ENCODE data around the gene GGNBP2. TPM values are rescaled to one million over a fixed set of nuclear protein-coding genes. Genes with fewer than 3 reads are reported as not detected.

Gene GGNBP2
- total RNA-seq, 1 experiment from 2014 or later: 57.2 TPM

GRCh38 chr17:36629252-36629847 is 84.6 kb downstream of the GGNBP2 start:
- no peaks in the 10 kb centered on the region for H3K27me3 ChIP-seq (ENCODE audit: control insufficient read depth, insufficient read depth, low read length)
- TF ChIP-seq TCF7L2 (IDR thresholded peaks at IDR 0.05; ENCODE audit: low read depth, low read length) (no peak), CTCF (IDR thresholded peaks at IDR 0.05) (peak; percentile 82), REST (IDR thresholded peaks at IDR 0.05; ENCODE audit: insufficient read depth in 1 of 2, low read depth in 2 of 2, low read length in 1 of 2) (peak in 1 of 2 experiments; percentile 74; a peak in 1 of 4 replicates)
- H3K36me3 ChIP-seq (ENCODE audit: control insufficient read depth, insufficient read depth, low read length): no peaks in the 10 kb centered on the region
- CTCF ChIA-PET: interaction anchor here (0.5 to 1.1 kb wide), 2 partner anchors 27 to 409 kb away, joined by 3 read pairs; no protein-coding TSS in a partner anchor
- intact Hi-C loops (cut with micrococcal nuclease; ENCODE audit: unreplicated experiment): loop anchor here (5.0 to 10.0 kb wide), 2 partner anchors 75 to 128 kb away; no protein-coding TSS in a partner anchor
- H3K4me1 ChIP-seq (ENCODE audit: control insufficient read depth, insufficient read depth, low read length): no peaks in the 10 kb centered on the region
- in situ Hi-C loops (cut with HindIII; ENCODE audit: low pct_unique_long_range_greater_than_20kb, low sequenced_read_pairs): no loop called here
- no TSS peak for BruUV-seq (replicated peaks)
- ATAC-seq: peak; percentile 91
- DNase-seq (ENCODE audit: low read depth, low spot score): peak; percentile 36
- POLR2A ChIA-PET: no interaction called here
- no peak overlapping the region for H3K4me3 ChIP-seq (ENCODE audit: low read depth in 2 of 2, low read length in 2 of 2)
- no peaks in the 10 kb centered on the region for H3K9me3 ChIP-seq (ENCODE audit: control insufficient read depth, insufficient read depth, low read depth, low read length)
- no peak overlapping the region for H3K27ac ChIP-seq (ENCODE audit: low read length)

DNA sequence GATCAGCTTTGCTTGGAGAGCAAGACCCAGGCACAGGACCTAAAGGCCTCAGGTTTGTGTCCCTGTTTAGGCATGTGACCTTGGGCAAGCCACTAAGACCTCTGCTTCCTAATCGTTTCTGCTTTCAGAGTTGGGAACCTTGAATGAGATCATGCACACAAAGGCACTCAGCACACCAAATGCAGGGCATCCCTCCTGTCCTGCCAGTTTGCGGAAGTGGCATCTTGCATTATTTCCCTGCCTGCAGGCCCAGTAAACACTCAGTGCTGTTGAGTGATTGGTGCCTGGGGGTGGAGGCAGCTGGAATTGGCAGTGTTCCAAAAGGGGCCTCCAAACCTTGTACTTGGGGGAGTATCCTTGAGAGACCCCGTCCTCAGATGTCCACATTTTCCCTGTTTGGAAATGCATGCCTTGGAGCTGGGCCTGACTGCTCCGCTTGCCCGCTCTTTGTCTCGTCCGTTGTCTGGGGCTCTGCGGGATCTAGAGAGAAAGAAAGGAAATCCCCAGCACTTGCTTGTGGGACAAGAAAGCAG is 85.3 kb downstream of the GGNBP2 start:
- ChIA-PET POLR2A (no interaction called here), CTCF (interaction anchor here (1.1 kb wide), 1 partner anchor 28 kb away, joined by 3 read pairs; no protein-coding TSS in a partner anchor)
- Histone ChIP-seq H3K27ac (ENCODE audit: low read length) (no peak overlapping the region), H3K27me3 (ENCODE audit: control insufficient read depth, insufficient read depth, low read length) (no peaks in the 10 kb centered on the region), H3K4me3 (ENCODE audit: low read depth in 2 of 2, low read length in 2 of 2) (no peak overlapping the region), H3K9me3 (ENCODE audit: control insufficient read depth, insufficient read depth, low read depth, low read length) (no peaks in the 10 kb centered on the region), H3K36me3 (ENCODE audit: control insufficient read depth, insufficient read depth, low read length) (no peaks in the 10 kb centered on the region), H3K4me1 (ENCODE audit: control insufficient read depth, insufficient read depth, low read length) (no peaks in the 10 kb centered on the region)
- ATAC-seq: no peak
- no peak for DNase-seq (ENCODE audit: low read depth, low spot score)
- in situ Hi-C loops (cut with HindIII; ENCODE audit: low pct_unique_long_range_greater_than_20kb, low sequenced_read_pairs): no loop called here
- intact Hi-C loops (cut with micrococcal nuclease; ENCODE audit: unreplicated experiment): loop anchor here (5.0 to 10.0 kb wide), 2 partner anchors 75 to 127 kb away; no protein-coding TSS in a partner anchor
- BruUV-seq (replicated peaks): no TSS peak
- TF ChIP-seq CTCF (IDR thresholded peaks at IDR 0.05) (no peak), SIN3A (IDR thresholded peaks at IDR 0.05; ENCODE audit: borderline replicate concordance, insufficient read depth, low read depth, low read length) (no peak), REST (IDR thresholded peaks at IDR 0.05; ENCODE audit: insufficient read depth in 1 of 2, low read depth in 2 of 2, low read length in 1 of 2) (no peak), TCF7L2 (IDR thresholded peaks at IDR 0.05; ENCODE audit: low read depth, low read length) (no peak), POLR2AphosphoS5 (IDR thresholded peaks at IDR 0.05; ENCODE audit: low read depth, low read length) (no peak)

Measured in Panc1 (cell line).